Right renal pelvis (tissue), 4 donors: ENCODE data around the gene ITGAX. TPM values are rescaled to one million over a fixed set of nuclear protein-coding genes. Genes with fewer than 3 reads are reported as not detected.

Experiments
- DNase-seq, 4 donors: peaks; one replicate each; pipeline ENCODE4 v3.0.0-alpha.2; 2013; ENCODE audit warnings: low read depth in 4 of 4, low spot score in 3 of 4, missing footprints in 1 of 4
- polyA plus RNA-seq, 4 donors: library from polyadenylated mRNA; unstranded; fragments of 120-200 nt; gene quantifications; one replicate each; pipeline ENCODE4 v1.2.1, GENCODE V29; 2013; ENCODE audit not compliant: insufficient read length in 4 of 4

The ITGAX gene
- polyA plus RNA-seq, 4 donors: 0.48 to 1.1 (median 0.89) TPM

GRCh38 chr16:31430380-31431052, 75.5 kb downstream of the ITGAX start:
- DNase-seq: no peak

Other genes with a start within 250 kb of the ITGAX start
- gene BCKDK, start 246.8 kb upstream of the ITGAX start, polyA plus RNA-seq: 10 to 100 TPM; 32.9 to 50.8 (median 35.8) TPM
- 10 to 100 TPM; 63.3 to 68.3 (median 67.3) TPM for gene KAT8, start 237.5 kb upstream of the ITGAX start, polyA plus RNA-seq
- gene PRSS8, start 219.4 kb upstream of the ITGAX start, polyA plus RNA-seq: 10 to 100 TPM; 58.9 to 87.4 (median 63.5) TPM
- gene PRSS36, start 205.1 kb upstream of the ITGAX start, polyA plus RNA-seq: 1 to 10 TPM; 1.2 to 1.8 (median 1.6) TPM
- gene FUS, start 175.0 kb upstream of the ITGAX start, polyA plus RNA-seq: 100 to 1,000 TPM; 601 to 671 (median 647) TPM
- gene PYCARD, start 152.4 kb upstream of the ITGAX start, polyA plus RNA-seq: 10 to 100 TPM in 3 of 4 donors, 1 to 10 TPM in 1; 9.1 to 13.4 (median 10.9) TPM
- under 1 TPM; 0.08 to 0.17 (median 0.11) TPM for gene TRIM72, start 141.1 kb upstream of the ITGAX start, polyA plus RNA-seq
- not detected for gene PYDC1, start 138.0 kb upstream of the ITGAX start, polyA plus RNA-seq
- gene ITGAM, start 95.2 kb upstream of the ITGAX start, polyA plus RNA-seq: 1 to 10 TPM; 1.4 to 2.6 (median 1.8) TPM
- gene ITGAD, start 38.2 kb downstream of the ITGAX start, polyA plus RNA-seq: under 1 TPM; 0.07 to 0.29 (median 0.20) TPM
- gene COX6A2, start 73.2 kb downstream of the ITGAX start, polyA plus RNA-seq: 1 to 10 TPM in 1 of 4 donors, under 1 TPM in 3; 0.66 to 1.6 (median 0.77) TPM
- 1 to 10 TPM; 2.7 to 3.4 (median 3.0) TPM for gene ZNF843, start 87.6 kb downstream of the ITGAX start, polyA plus RNA-seq
- 10 to 100 TPM; 10.3 to 16.3 (median 11.2) TPM for gene ARMC5, start 104.3 kb downstream of the ITGAX start, polyA plus RNA-seq
- 10 to 100 TPM; 43.0 to 49.6 (median 46.4) TPM for gene TGFB1I1, start 117.0 kb downstream of the ITGAX start, polyA plus RNA-seq
- 10 to 100 TPM; 34.2 to 76.3 (median 46.1) TPM for gene SLC5A2, start 127.9 kb downstream of the ITGAX start, polyA plus RNA-seq
- gene RUSF1, start 153.2 kb downstream of the ITGAX start, polyA plus RNA-seq: 10 to 100 TPM; 71.6 to 95.0 (median 77.0) TPM
- gene AHSP, start 172.7 kb downstream of the ITGAX start, polyA plus RNA-seq: 1 to 10 TPM; 5.9 to 7.6 (median 6.9) TPM